GM21515 (cell line): Measurements from ENCODE around the gene HOMER3.

Experiments
- ATAC-seq: cut with Tn5 transposase; IDR thresholded peaks from one replicate; pipeline ENCODE4 v1.9.1; 2021; ENCODE audit not compliant: unreplicated experiment

The HOMER3 gene

DNA sequence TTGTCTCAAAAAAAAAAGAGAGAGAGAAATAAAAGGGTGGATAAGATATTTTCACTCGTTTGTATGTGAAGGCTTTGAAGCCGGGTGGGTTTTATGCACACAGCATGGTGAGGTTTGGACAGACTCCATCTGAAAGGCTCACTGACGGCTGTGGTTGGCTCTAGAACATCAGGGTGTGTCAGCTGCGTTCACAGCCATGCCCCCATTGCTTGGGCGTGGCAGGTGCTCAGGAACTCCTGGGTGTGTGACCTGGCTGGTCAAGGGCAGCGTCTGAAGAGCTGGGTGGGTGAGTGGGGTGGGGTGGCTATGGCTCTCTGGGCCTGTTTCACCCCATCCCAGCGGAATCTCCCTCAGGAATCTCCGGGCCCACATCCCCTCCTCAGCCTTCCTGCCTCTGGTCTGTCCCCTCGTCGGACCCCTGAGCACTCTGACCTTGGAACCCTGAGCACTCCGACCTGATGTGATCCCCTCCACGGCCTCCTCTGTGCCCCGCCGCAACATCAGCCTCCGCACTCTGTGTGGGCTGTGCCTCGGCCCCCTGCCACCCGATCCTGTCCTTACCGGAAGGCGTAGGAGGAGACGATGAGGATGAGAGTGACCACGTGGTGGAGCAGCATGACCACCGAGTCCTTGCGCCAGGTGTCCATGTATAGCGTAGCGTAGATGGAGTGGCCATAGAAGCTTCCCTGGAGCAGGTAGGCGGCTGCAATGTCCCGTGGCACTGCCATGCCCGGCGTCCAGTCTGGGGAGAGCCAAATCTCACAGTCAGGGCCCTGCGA lies 57.3 kb downstream of the HOMER3 start:
- ATAC-seq, result no peak

DNA sequence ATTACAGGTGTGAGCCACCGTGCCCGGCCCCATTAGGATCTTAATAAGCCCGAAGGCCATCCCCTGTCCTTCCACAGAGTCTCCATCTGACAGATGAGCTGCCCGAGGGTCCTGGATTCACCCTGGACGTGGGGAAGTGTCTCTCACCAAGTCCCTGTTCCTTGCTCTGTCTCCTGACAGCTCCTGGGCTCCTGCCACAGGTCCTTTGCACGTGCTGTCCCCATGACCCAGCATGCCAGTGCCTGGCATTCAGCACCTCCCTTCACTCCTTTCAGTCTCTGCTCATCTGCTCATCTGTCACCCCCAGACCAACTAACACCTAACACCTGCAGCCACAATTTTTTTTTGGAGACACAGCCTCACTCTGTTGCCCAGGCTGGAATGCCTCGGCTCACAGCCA lies 59.5 kb downstream of the HOMER3 start:
- no peak for ATAC-seq

DNA sequence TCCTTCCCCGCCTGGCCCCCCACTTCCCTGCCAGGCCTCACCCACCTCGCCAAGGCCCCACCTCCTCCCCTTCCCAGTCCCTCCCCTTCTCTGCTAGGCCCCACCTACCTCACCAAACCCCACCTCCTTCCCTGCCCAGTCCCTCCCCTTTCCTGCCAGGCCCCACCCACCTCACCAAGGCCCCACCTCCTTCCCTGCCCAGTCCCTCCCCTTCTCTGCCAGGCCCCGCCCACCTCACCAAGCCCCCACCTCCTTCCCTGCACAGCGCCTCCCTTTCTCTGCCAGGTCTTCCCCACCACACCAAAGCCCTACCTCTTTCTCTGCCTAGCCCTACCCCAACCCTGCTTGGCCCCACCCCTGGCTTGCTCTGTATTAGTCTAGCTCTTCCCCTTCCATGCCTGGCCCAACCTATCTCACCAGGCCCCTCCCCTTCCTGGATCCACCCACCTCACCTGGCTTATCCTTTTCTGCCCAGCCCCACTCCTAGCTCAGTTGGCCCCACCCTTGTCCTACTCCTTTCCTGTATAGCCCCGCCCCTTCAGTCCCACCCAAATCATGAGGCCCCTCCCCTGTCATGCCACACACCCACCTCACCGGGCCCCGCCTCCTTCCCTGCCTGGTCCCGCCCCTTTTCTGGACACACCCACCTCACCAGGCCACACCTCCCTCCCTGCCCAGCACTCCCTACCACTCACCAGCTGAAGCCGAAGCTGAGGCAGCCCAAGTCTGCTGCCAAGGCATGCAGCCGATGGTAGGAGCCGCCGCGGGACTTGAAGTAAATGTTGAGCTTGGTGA lies 61.2 kb downstream of the HOMER3 start:
- no peak for ATAC-seq
